C1 segment of cervical spinal cord (tissue), 14 donors: ENCODE data around the gene CPSF4L.

Experiments used
- DNase-seq, 14 donors: peaks; one replicate each; lab custom pipeline; 2025; lab: John Stamatoyannopoulos, UW

Gene CPSF4L

GRCh38 chr17:73203788-73204479 lies 57.7 kb downstream of the CPSF4L start:
- no peak for DNase-seq

- no peak for DNase-seq
Observed at GRCh38 chr17:73203135-73203787, 58.4 kb downstream of the CPSF4L start.

- no peak for DNase-seq
Observed at GRCh38 chr17:73201215-73202069, 60.2 kb downstream of the CPSF4L start.

GRCh38 chr17:73200476-73200875 lies 61.2 kb downstream of the CPSF4L start:
- no peak for DNase-seq

GRCh38 chr17:73199751-73200317 lies 61.8 kb downstream of the CPSF4L start:
- DNase-seq, result no peak

GRCh38 chr17:73198930-73199260 lies 62.8 kb downstream of the CPSF4L start:
- DNase-seq, result no peak
